IMR-90 (cell line): Measurements from ENCODE around the gene ATIC. TPM values are rescaled to one million over a fixed set of nuclear protein-coding genes. Genes with fewer than 3 reads are reported as not detected.

Experiments
- ATAC-seq: fragments of 200-7000 bp; cut with Tn5 transposase; 2 replicates; pipeline ENCODE4 v1.9.1; 2020; ENCODE audit warnings: low read depth, mild to moderate bottlenecking, moderate library complexity
- BruUV-seq: library from RNA; stranded (reverse); fragments of 400-500 nt; replicated peaks from 2 replicates; lab custom pipeline; 2021; lab: Mats Ljungman, UMichigan
- CTCF ChIA-PET: fragments of 300-600 bp; formaldehyde crosslinking; extraction: SDS; loops from one replicate; lab custom pipeline; 2021; ENCODE audit warnings: antibody characterized with exemption; lab: Yijun Ruan, JAX
- POLR2A ChIA-PET: fragments of 300-600 bp; sonication (Branson Sonifier 250); formaldehyde crosslinking; loops from one replicate; lab custom pipeline; 2022; ENCODE audit warnings: antibody characterized with exemption; ENCODE audit not compliant: unreplicated experiment; lab: Charles Lee
- DNase-seq: peaks from one replicate; pipeline ENCODE4 v3.0.0; 2013
- H2AFZ ChIP-seq: replicated peaks from 2 replicates; pipeline ENCODE3; 2013; ENCODE audit warnings: low read length, mild to moderate bottlenecking; ENCODE audit not compliant: poor library complexity
- H2AK5ac ChIP-seq: 2 replicates; pipeline ENCODE4 v1.6.1; 2013; ENCODE audit warnings: low read depth, low read length, inconsistent platforms
- H2AK9ac ChIP-seq: replicated peaks from 2 replicates; pipeline ENCODE3; 2013; ENCODE audit warnings: mild to moderate bottlenecking, low read depth, low read length, moderate library complexity; ENCODE audit not compliant: poor library complexity
- H2BK120ac ChIP-seq: 2 replicates; pipeline ENCODE4 v1.6.1; 2013; ENCODE audit warnings: low read depth, low read length, inconsistent platforms
- H2BK15ac ChIP-seq: 3 replicates; pipeline ENCODE4 v1.6.1; 2013; ENCODE audit warnings: low read depth, low read length, inconsistent platforms
- H2BK20ac ChIP-seq: 2 replicates; pipeline ENCODE4 v1.6.1; 2013; ENCODE audit warnings: low read depth, mild to moderate bottlenecking, inconsistent platforms, low read length, moderate library complexity
- H2BK5ac ChIP-seq: 2 replicates; pipeline ENCODE4 v1.6.1; 2013; ENCODE audit warnings: mild to moderate bottlenecking, low read depth, low read length, inconsistent platforms; ENCODE audit not compliant: poor library complexity, severe bottlenecking
- H3K14ac ChIP-seq: replicated peaks from 2 replicates; pipeline ENCODE4 v1.6.1; 2013; ENCODE audit warnings: low read depth, low read length, inconsistent platforms
- H3K18ac ChIP-seq: 2 replicates; pipeline ENCODE4 v1.6.1; 2013; ENCODE audit warnings: low read depth, low read length, control low read depth
- H3K23ac ChIP-seq: 2 replicates; pipeline ENCODE4 v1.6.1; 2013; ENCODE audit warnings: low read depth, low read length, inconsistent platforms
- H3K27ac ChIP-seq: 2 replicates; pipeline ENCODE4 v1.5.1; 2013; ENCODE audit warnings: mild to moderate bottlenecking, control low read depth, low read length; ENCODE audit not compliant: insufficient read depth
- H3K27me3 ChIP-seq: 2 replicates; pipeline ENCODE4 v1.6.1; 2013; ENCODE audit warnings: low read length; ENCODE audit not compliant: control insufficient read depth, insufficient read depth
- H3K36me3 ChIP-seq: 2 replicates; pipeline ENCODE4 v1.6.1; 2013; ENCODE audit warnings: low read length, mixed read lengths; ENCODE audit not compliant: control insufficient read depth, insufficient read depth
- H3K4ac ChIP-seq: 2 replicates; pipeline ENCODE4 v1.6.1; 2013; ENCODE audit warnings: low read depth, low read length, inconsistent platforms
- H3K4me1 ChIP-seq: 2 replicates; pipeline ENCODE4 v1.6.1; 2013; ENCODE audit warnings: low read length, mixed read lengths; ENCODE audit not compliant: control insufficient read depth, insufficient read depth
- H3K4me2 ChIP-seq: 2 replicates; pipeline ENCODE4 v1.6.1; 2013; ENCODE audit warnings: low read depth, mild to moderate bottlenecking, control low read depth, low read length, moderate library complexity
- H3K4me3 ChIP-seq: 2 replicates; pipeline ENCODE4 v1.5.1; 2013; ENCODE audit warnings: low read depth, mild to moderate bottlenecking, control low read depth, low read length, moderate library complexity; ENCODE audit not compliant: insufficient read depth
- H3K56ac ChIP-seq: 2 replicates; pipeline ENCODE4 v1.6.1; 2013; ENCODE audit warnings: low read length, inconsistent platforms; ENCODE audit not compliant: insufficient read depth; ENCODE audit errors: extremely low read depth
- H3K79me1 ChIP-seq, 2 experiments: 2 replicates each; pipeline ENCODE4 v1.6.1; 2013; ENCODE audit warnings: low read length in 2 of 2, inconsistent platforms in 1 of 2, low read depth in 1 of 2
- H3K9ac ChIP-seq: 2 replicates; pipeline ENCODE4 v1.6.1; 2013; ENCODE audit warnings: low read depth, low read length, control low read depth
- H3K9me1 ChIP-seq: 2 replicates; pipeline ENCODE4 v1.6.1; 2013; ENCODE audit warnings: low read length, inconsistent platforms; ENCODE audit not compliant: insufficient read depth
- H3K9me3 ChIP-seq: 2 replicates; pipeline ENCODE4 v1.6.1; 2013; ENCODE audit warnings: low read length; ENCODE audit not compliant: control insufficient read depth, insufficient read depth
- H4K20me1 ChIP-seq: 2 replicates; pipeline ENCODE4 v1.6.1; 2013; ENCODE audit warnings: low read length, inconsistent platforms; ENCODE audit not compliant: insufficient read depth
- H4K5ac ChIP-seq: 2 replicates; pipeline ENCODE4 v1.6.1; 2013; ENCODE audit warnings: mild to moderate bottlenecking, low read depth, low read length, control low read depth
- H4K8ac ChIP-seq, 2 experiments: 2 replicates each; pipeline ENCODE4 v1.6.1; 2013; ENCODE audit warnings: low read depth in 2 of 2, low read length in 2 of 2, control low read depth in 1 of 2, inconsistent platforms in 1 of 2
- H4K91ac ChIP-seq: 2 replicates; pipeline ENCODE4 v1.6.1; 2013; ENCODE audit warnings: low read depth, low read length, inconsistent platforms; ENCODE audit not compliant: insufficient read depth
- BHLHE40 ChIP-seq: fragments of 150-350 bp; IDR thresholded peaks from 2 replicates; pipeline ENCODE4 v1.6.1; 2016; ENCODE audit warnings: mild to moderate bottlenecking, low read depth, low read length
- CEBPB ChIP-seq: IDR thresholded peaks from 2 replicates; pipeline ENCODE4 v1.6.1; 2012; ENCODE audit warnings: low read depth, low read length, improper control_type of control experiment
- CHD1 ChIP-seq: IDR thresholded peaks from 2 replicates; pipeline ENCODE4 v1.6.1; 2012; ENCODE audit warnings: low read depth, low read length, improper control_type of control experiment
- FOS ChIP-seq: fragments of 150-350 bp; IDR thresholded peaks from 2 replicates; pipeline ENCODE4 v1.6.1; 2016; ENCODE audit warnings: low read depth, low read length
- MAFK ChIP-seq: IDR thresholded peaks from 2 replicates; pipeline ENCODE4 v1.6.1; 2012; ENCODE audit warnings: low read depth, low read length, improper control_type of control experiment
- MXI1 ChIP-seq: IDR thresholded peaks from 2 replicates; pipeline ENCODE4 v1.6.1; 2012; ENCODE audit warnings: low read depth, mild to moderate bottlenecking, low read length, moderate library complexity, borderline replicate concordance
- NFE2L2 ChIP-seq: fragments of 150-350 bp; IDR thresholded peaks from 2 replicates; pipeline ENCODE4 v1.6.1; 2016; ENCODE audit warnings: low read depth, mild to moderate bottlenecking, low read length
- POLR2A ChIP-seq: IDR thresholded peaks from 2 replicates; pipeline ENCODE4 v1.6.1; 2012; ENCODE audit warnings: mild to moderate bottlenecking, low read depth, low read length
- RAD21 ChIP-seq: IDR thresholded peaks from 2 replicates; pipeline ENCODE4 v1.6.1; 2012; ENCODE audit warnings: low read length, improper control_type of control experiment
- RCOR1 ChIP-seq: IDR thresholded peaks from 2 replicates; pipeline ENCODE4 v1.6.1; 2012; ENCODE audit warnings: mild to moderate bottlenecking, low read length, improper control_type of control experiment; ENCODE audit not compliant: insufficient replicate concordance
- RFX5 ChIP-seq: IDR thresholded peaks from 2 replicates; pipeline ENCODE4 v1.8.0; 2012; ENCODE audit warnings: low read depth, mild to moderate bottlenecking, low read length, moderate library complexity
- SMC3 ChIP-seq: fragments of 150-350 bp; IDR thresholded peaks from 2 replicates; pipeline ENCODE4 v1.6.1; 2016; ENCODE audit warnings: low read depth, mild to moderate bottlenecking, antibody characterized with exemption, low read length, moderate library complexity
- USF2 ChIP-seq: fragments of 150-350 bp; IDR thresholded peaks from 2 replicates; pipeline ENCODE4 v1.6.1; 2017; ENCODE audit warnings: mild to moderate bottlenecking, antibody characterized with exemption, low read length, low read depth
- WGBS, 2 experiments: methylation state at CpG; one replicate each; pipeline versions ENCODE4 v1.1.5 to v1.1.7; 2013; ENCODE audit warnings: missing lambda C conversion rate in 2 of 2; ENCODE audit not compliant: insufficient read length in 1 of 2; ENCODE audit errors: extremely low coverage in 2 of 2; 5-methylcytosine and 5-hydroxymethylcytosine counted together
- dilution Hi-C: fragments of 300-500 bp; cut with HindIII; formaldehyde crosslinking; loops from one replicate; pipeline ENCODE4 v1.14.3; 2018; ENCODE audit warnings: low sequenced_read_pairs; ENCODE audit not compliant: unreplicated experiment
- in situ Hi-C: fragments of 300-500 bp; cut with MboI; formaldehyde crosslinking; loops from 3 replicates; pipeline ENCODE4 v1.14.3; 2019; ENCODE audit warnings: low sequenced_read_pairs, inconsistent platforms, mixed read lengths
- intact Hi-C: fragments of 100-400 bp; cut with micrococcal nuclease; formaldehyde crosslinking; loops from 2 replicates; pipeline ENCODE4 v1.10.0; 2022
- polyA plus RNA-seq, 3 experiments: library from polyadenylated mRNA; depleted of rRNA; stranded (reverse); fragments of >200 nt; gene quantifications; 2 replicates each; pipeline ENCODE4 v1.2.3, GENCODE V29; 2012; ENCODE audit warnings: low replicate concordance in 1 of 3
- total RNA-seq: library from RNA; depleted of rRNA; stranded (reverse); fragments of >200 nt; gene quantifications from 2 replicates; pipeline ENCODE4 v1.2.3, GENCODE V29; 2012
- TF ChIP-seq, protein P1 (sequence below): conservative IDR thresholded peaks from 2 replicates; pipeline ENCODE4 v1.5.1; 2012; ENCODE audit warnings: mild to moderate bottlenecking, low read depth, low read length, improper control_type of control experiment
- TF ChIP-seq, protein P2 (sequence below): fragments of 150-350 bp; IDR thresholded peaks from 2 replicates; pipeline ENCODE4 v1.6.1; 2016; ENCODE audit warnings: low read depth, mild to moderate bottlenecking, low read length, moderate library complexity, borderline replicate concordance

The ATIC gene
- total and polyA plus RNA-seq, 2 of the 4 experiments (the other 2 are of a cell fraction) = 30.5 to 101 TPM

- Histone ChIP-seq H3K9ac (no peak overlapping the region), H4K5ac (no peak overlapping the region), H2AK5ac (no peak overlapping the region), H2BK120ac (no peak overlapping the region), H3K27ac (no peak overlapping the region), H2BK5ac (no peak overlapping the region), H3K56ac (no peak overlapping the region), H4K91ac (no peak overlapping the region), H2AFZ (no peak overlapping the region), H3K4me3 (no peak overlapping the region), H3K4me1 (peaks cover 3% of the 10 kb centered on the region; the same call in 1 of the 2 replicates), H3K18ac (no peak overlapping the region), H3K14ac (no peak overlapping the region), H2BK20ac (no peak overlapping the region), H3K9me1 (peaks cover 2% of the 10 kb centered on the region; the same call in 1 of the 2 replicates), H3K23ac (no peak overlapping the region), H2BK15ac (no peak overlapping the region), H3K4me2 (no peak overlapping the region), H3K79me1 (no peaks in the 10 kb centered on the region; a peak in 1 of 4 replicates), H2AK9ac (no peak overlapping the region), H3K9me3 (no peaks in the 10 kb centered on the region), H3K36me3 (peaks cover 15% of the 10 kb centered on the region), H4K8ac (no peak overlapping the region), H4K20me1 (peaks cover 7% of the 10 kb centered on the region), H3K4ac (no peak overlapping the region), H3K27me3 (no peaks in the 10 kb centered on the region)
- TF ChIP-seq, protein P1, sequence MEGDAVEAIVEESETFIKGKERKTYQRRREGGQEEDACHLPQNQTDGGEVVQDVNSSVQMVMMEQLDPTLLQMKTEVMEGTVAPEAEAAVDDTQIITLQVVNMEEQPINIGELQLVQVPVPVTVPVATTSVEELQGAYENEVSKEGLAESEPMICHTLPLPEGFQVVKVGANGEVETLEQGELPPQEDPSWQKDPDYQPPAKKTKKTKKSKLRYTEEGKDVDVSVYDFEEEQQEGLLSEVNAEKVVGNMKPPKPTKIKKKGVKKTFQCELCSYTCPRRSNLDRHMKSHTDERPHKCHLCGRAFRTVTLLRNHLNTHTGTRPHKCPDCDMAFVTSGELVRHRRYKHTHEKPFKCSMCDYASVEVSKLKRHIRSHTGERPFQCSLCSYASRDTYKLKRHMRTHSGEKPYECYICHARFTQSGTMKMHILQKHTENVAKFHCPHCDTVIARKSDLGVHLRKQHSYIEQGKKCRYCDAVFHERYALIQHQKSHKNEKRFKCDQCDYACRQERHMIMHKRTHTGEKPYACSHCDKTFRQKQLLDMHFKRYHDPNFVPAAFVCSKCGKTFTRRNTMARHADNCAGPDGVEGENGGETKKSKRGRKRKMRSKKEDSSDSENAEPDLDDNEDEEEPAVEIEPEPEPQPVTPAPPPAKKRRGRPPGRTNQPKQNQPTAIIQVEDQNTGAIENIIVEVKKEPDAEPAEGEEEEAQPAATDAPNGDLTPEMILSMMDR = no peak
- TF ChIP-seq FOS (no peak), MXI1 (no peak), NFE2L2 (no peak), CHD1 (no peak), MAFK (no peak), SMC3 (no peak), POLR2A (no peak; the same call in none of the 2 replicates), BHLHE40 (no peak), CEBPB (no peak), RAD21 (no peak), RCOR1 (no peak), USF2 (no peak), RFX5 (no peak)
- TF ChIP-seq, protein P2, sequence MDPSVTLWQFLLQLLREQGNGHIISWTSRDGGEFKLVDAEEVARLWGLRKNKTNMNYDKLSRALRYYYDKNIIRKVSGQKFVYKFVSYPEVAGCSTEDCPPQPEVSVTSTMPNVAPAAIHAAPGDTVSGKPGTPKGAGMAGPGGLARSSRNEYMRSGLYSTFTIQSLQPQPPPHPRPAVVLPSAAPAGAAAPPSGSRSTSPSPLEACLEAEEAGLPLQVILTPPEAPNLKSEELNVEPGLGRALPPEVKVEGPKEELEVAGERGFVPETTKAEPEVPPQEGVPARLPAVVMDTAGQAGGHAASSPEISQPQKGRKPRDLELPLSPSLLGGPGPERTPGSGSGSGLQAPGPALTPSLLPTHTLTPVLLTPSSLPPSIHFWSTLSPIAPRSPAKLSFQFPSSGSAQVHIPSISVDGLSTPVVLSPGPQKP = no peak
- dilution Hi-C loops (no loop called here), in situ Hi-C loops (no loop called here), intact Hi-C loops (no loop called here)
- POLR2A ChIA-PET = no interaction called here
- no TSS peak for BruUV-seq
- DNase-seq (peak; percentile 65), ATAC-seq (no peak)
- WGBS, 2 experiments = no CpG with 5 or more reads among the region's 7 CpGs
- CTCF ChIA-PET = no interaction called here
Measured at GRCh38 chr2:215355801-215356200, 43.9 kb downstream of the ATIC start.
